ENCODE results near the gene BDKRB1.

Gene BDKRB1

GRCh38 chr14:96279564-96279963 lies 23.6 kb downstream of the BDKRB1 start:
- no peak for DNase-seq (ENCODE audit: low spot score)

GRCh38 chr14:96280104-96280503 lies 24.1 kb downstream of the BDKRB1 start:
- no peak for DNase-seq (ENCODE audit: low spot score)
- no peak for FAIRE-seq

More at GRCh38 chr14:96279564-96279963, 23.6 kb downstream of the BDKRB1 start:
- FAIRE-seq, result no peak

GRCh38 chr14:96281486-96281885 lies 25.5 kb downstream of the BDKRB1 start:
- FAIRE-seq (no peak), DNase-seq (ENCODE audit: low spot score) (no peak)

GRCh38 chr14:96284008-96284407 lies 28.0 kb downstream of the BDKRB1 start:
- no peak for FAIRE-seq
- no peak for DNase-seq (ENCODE audit: low spot score)

- FAIRE-seq, result no peak
- no peak for DNase-seq (ENCODE audit: low spot score)
Observed at GRCh38 chr14:96284430-96284829, 28.4 kb downstream of the BDKRB1 start.

GRCh38 chr14:96285667-96286066 lies 29.7 kb downstream of the BDKRB1 start:
- FAIRE-seq (no peak), DNase-seq (ENCODE audit: low spot score) (no peak)

GRCh38 chr14:96286251-96286650 lies 30.2 kb downstream of the BDKRB1 start:
- no peak for FAIRE-seq
- no peak for DNase-seq (ENCODE audit: low spot score)

GRCh38 chr14:96287856-96288255 lies 31.8 kb downstream of the BDKRB1 start:
- DNase-seq (ENCODE audit: low spot score), result no peak
- FAIRE-seq, result no peak

GRCh38 chr14:96294246-96294645 lies 38.2 kb downstream of the BDKRB1 start:
- DNase-seq (ENCODE audit: low spot score) (no peak), FAIRE-seq (no peak)

- peak; percentile 67 for FAIRE-seq
Observed at GRCh38 chr14:96297000-96297399, 41.0 kb downstream of the BDKRB1 start.

GRCh38 chr14:96297997-96298515 lies 42.0 kb downstream of the BDKRB1 start:
- FAIRE-seq (no peak), DNase-seq (ENCODE audit: low spot score) (no peak)

More at GRCh38 chr14:96297000-96297399, 41.0 kb downstream of the BDKRB1 start:
- DNase-seq (ENCODE audit: low spot score), result no peak

GRCh38 chr14:96299441-96299840 lies 43.4 kb downstream of the BDKRB1 start:
- DNase-seq (ENCODE audit: low spot score), result no peak
- no peak for FAIRE-seq

GRCh38 chr14:96303981-96304380 lies 48.0 kb downstream of the BDKRB1 start:
- FAIRE-seq, result no peak
- DNase-seq (ENCODE audit: low spot score), result no peak

GRCh38 chr14:96304956-96305355 lies 48.9 kb downstream of the BDKRB1 start:
- no peak for DNase-seq (ENCODE audit: low spot score)
- no peak for FAIRE-seq

- DNase-seq (ENCODE audit: low spot score) (no peak), FAIRE-seq (no peak)
Observed at GRCh38 chr14:96307434-96307833, 51.4 kb downstream of the BDKRB1 start.

- FAIRE-seq (peak; percentile 95), DNase-seq (ENCODE audit: low spot score) (peak; percentile 80)
Observed at GRCh38 chr14:96309133-96309895, 53.3 kb downstream of the BDKRB1 start.

GRCh38 chr14:96309896-96310330 lies 53.9 kb downstream of the BDKRB1 start:
- peak; percentile 69 for FAIRE-seq

GRCh38 chr14:96310906-96311305 lies 54.9 kb downstream of the BDKRB1 start:
- FAIRE-seq (no peak), DNase-seq (ENCODE audit: low spot score) (no peak)

More at GRCh38 chr14:96309896-96310330, 53.9 kb downstream of the BDKRB1 start:
- peak; percentile 16 for DNase-seq (ENCODE audit: low spot score)
